ENCODE data around the gene PTGFR.

The PTGFR gene

GRCh38 chr1:78526496-78526895, 35.7 kb downstream of the PTGFR start (continued):
- TF ChIP-seq PRDM10 (tag by site-specific recombination; IDR thresholded peaks at IDR 0.05) (no peak), ZBTB6 (tag by site-specific recombination; IDR thresholded peaks at IDR 0.05) (no peak), ZNF555 (tag by site-specific recombination; conservative IDR thresholded peaks at IDR 0.05) (no peak), ZBTB17 (tag by site-specific recombination; IDR thresholded peaks at IDR 0.05) (no peak), ZNF223 (tag by site-specific recombination; IDR thresholded peaks at IDR 0.05) (no peak), ZNF843 (tag by site-specific recombination; IDR thresholded peaks at IDR 0.05) (no peak), SALL2 (tag by site-specific recombination; IDR thresholded peaks at IDR 0.05; ENCODE audit: borderline replicate concordance) (no peak), SCRT2 (tag by site-specific recombination; IDR thresholded peaks at IDR 0.05) (no peak)

GRCh38 chr1:78527706-78528105, 36.9 kb downstream of the PTGFR start:
- Histone ChIP-seq H3K9me3 (ENCODE audit: control insufficient read depth, insufficient read depth, low read depth, low read length) (no peaks in the 10 kb centered on the region), H3K4me3 (ENCODE audit: low read depth, low read length) (no peak overlapping the region), H3K36me3 (ENCODE audit: control insufficient read depth in 2 of 2, insufficient read depth in 1 of 2, low read length in 2 of 2) (no peaks in the 10 kb centered on the region), H3K4me1 (ENCODE audit: control insufficient read depth, insufficient read depth, low read length) (no peaks in the 10 kb centered on the region), H3K27ac (ENCODE audit: extremely low read depth, low read depth, low read length) (no peak overlapping the region)
- CTCF ChIA-PET = no interaction called here
- POLR2A ChIA-PET = no interaction called here
- no peak for TF ChIP-seq ZNF449 (tag by site-specific recombination; IDR thresholded peaks at IDR 0.05)
- TF ChIP-seq ZNF248 (tag by site-specific recombination; IDR thresholded peaks at IDR 0.05) = no peak
- no peak for TF ChIP-seq ZNF138 (tag by site-specific recombination; IDR thresholded peaks at IDR 0.05; ENCODE audit: borderline replicate concordance)
- no peak for TF ChIP-seq ZNF18 (tag by site-specific recombination; IDR thresholded peaks at IDR 0.05)
- no peak for TF ChIP-seq ZNF701 (tag by site-specific recombination; IDR thresholded peaks at IDR 0.05)
- TF ChIP-seq ZNF747 (tag by site-specific recombination; IDR thresholded peaks at IDR 0.05) = no peak
- TF ChIP-seq ZBTB44 (tag by site-specific recombination; IDR thresholded peaks at IDR 0.05) = no peak
- no peak for TF ChIP-seq ZNF529 (tag by site-specific recombination; IDR thresholded peaks at IDR 0.05; ENCODE audit: insufficient replicate concordance)
- TF ChIP-seq ZSCAN30 (tag by site-specific recombination; IDR thresholded peaks at IDR 0.05) = no peak
- TF ChIP-seq ZNF239 (tag by site-specific recombination; IDR thresholded peaks at IDR 0.05) = no peak
- TF ChIP-seq ZNF354C (tag by site-specific recombination; IDR thresholded peaks at IDR 0.05; ENCODE audit: borderline replicate concordance, low read depth) = no peak
- no peak for TF ChIP-seq ZNF623 (tag by site-specific recombination; IDR thresholded peaks at IDR 0.05)
- TF ChIP-seq ZNF600 (tag by site-specific recombination; IDR thresholded peaks at IDR 0.05) = no peak
- no peak for TF ChIP-seq ZNF776 (tag by site-specific recombination; IDR thresholded peaks at IDR 0.05; ENCODE audit: borderline replicate concordance)
- TF ChIP-seq ZBTB26 (tag by site-specific recombination; optimal IDR thresholded peaks at IDR 0.05) = no peak

Data from HEK293 (cell line).